NAMALWA (cell line): ENCODE measurements around the gene DGKD.

Experiments used
- DNase-seq: peaks from one replicate; pipeline ENCODE4 v3.0.0-alpha.2; 2015; ENCODE audit warnings: low spot score

DGKD gene

DNA sequence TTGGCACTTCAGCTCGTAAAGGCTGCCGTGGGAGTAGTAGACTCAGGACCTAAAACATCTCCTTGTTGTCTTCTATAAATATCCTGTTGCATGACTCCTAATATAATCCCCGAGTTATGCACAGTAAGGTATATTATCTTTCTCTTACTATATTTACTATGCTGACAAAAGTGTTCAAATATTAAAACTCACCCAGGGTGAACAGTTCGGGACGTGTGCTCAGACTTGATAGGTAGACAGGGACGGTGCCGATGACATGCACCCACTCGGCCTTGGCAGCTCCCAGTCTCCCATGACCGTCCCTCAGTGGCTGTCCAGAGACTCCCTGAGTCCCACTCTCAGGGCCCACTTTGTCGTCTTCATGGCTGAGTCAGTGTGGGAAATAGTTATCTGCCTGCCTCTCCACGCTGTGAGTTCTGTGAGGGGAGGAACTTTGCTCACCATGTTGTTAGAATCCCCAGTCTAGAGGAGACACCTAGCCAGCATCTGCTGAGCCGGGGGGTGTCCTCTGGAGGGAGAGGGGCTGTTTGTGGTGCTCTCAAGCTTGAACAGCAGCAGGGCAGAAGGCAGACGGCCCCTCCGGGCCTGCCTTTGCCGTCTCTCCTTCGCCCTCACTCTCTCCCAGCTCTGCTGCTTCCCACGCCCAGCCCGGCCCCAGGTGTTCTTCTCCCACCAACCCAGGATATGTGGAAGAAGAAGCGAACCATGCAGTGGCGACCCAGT is 75.0 kb downstream of the DGKD start:
- DNase-seq: no peak

DNA sequence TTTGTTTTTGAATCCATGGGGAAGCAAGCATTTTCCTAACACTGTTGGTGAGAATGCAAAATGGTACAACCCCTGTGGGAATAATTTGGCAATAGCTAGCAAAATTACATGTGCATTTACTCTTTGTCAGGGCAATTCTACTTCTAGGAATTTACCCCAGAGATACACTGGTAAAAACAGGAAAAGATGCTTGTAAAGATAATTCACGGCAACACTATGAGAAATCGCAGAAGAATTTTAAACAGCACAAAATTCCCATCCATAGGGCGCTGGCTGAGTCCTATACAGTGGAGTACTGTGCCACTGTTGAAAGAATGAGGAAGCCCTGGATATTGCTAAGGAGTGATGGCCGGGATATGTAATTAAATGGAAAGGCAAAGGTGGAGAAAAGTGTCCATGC is 75.8 kb downstream of the DGKD start:
- DNase-seq: no peak

DNA sequence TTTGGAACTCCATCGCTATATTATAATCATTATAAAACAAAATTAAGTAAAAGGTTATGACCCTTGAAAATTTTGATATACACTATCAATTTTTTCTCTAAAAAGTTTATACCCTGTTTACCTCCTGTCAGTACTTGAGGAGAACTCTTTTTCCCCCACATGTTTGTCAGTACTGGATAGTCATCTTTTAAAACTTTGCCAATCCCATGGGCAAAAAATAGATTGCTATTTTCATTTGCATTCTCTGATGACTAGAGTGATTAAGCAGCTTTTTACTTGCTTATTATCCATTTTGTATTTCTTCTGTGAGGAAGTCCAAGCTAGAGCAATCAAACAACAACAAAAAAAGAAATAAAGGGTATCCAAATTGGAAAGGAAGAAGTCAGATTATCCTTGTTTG is 76.4 kb downstream of the DGKD start:
- no peak for DNase-seq

DNA sequence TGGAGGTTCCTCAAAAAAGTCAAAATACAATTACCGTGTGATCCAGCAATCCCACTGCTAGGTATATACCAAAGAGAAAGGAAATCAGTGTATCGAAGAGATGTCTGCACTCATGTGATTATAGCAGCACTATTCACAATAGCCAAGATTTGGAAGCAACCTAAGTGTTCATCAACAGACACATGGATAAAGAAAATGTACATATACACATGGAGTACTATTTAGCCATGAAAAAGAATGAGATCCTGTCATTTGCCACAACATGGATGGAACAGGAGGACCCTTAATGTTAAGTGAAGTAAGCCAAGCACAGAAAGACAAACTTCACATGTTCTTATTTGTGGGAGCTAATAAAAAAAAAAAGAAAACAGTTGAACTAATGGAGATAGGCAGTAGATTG is 78.7 kb downstream of the DGKD start:
- DNase-seq: no peak

DNA sequence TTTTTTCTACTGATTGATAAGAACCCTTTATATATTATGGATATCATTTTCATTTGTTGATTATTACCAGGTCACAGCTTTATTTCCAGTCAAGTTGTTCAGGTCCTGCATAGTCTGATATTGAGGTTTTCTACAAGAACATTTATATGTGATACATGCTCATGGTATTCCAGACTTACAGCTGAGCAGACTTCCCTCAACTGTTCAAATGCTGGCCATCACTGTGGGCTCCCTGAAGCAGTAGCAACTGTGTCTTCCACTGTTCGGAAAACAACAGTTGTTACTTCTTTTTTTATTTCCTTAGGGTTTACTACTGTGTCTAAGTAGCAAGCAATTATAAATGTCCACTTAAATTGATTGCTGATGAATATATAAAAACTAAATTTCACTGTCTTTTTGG is 79.5 kb downstream of the DGKD start:
- DNase-seq: no peak

DNA sequence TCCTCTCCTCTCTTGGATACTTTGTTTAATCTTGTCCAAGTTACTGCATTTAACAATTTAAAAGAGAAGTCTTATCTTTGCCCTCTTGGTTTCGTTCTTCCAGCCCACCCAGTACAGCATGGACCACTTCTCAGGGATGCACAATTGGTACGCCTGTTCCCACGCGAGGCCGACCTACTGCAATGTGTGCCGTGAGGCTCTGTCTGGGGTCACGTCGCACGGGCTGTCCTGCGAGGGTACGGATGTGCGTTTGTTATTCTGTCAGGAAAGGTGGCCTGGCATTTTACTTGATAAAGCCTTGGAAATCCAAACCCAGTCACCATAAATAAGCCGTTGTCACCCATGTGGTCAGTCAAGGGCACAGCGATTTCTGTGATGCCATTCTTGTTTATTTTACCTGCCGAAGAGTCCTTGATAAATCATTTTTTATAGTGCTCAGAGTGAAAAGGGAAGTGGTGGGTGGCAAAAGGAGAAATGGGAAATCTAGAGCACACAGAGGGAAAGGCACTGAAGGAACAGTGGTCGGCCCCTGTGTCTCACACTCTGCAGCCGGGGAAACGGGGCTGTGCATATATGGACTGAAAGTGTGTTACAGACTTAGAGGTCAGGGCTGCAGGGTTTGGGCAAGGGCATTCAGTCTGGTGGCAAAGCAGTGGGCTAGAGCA is 80.5 kb downstream of the DGKD start:
- no peak for DNase-seq

DNA sequence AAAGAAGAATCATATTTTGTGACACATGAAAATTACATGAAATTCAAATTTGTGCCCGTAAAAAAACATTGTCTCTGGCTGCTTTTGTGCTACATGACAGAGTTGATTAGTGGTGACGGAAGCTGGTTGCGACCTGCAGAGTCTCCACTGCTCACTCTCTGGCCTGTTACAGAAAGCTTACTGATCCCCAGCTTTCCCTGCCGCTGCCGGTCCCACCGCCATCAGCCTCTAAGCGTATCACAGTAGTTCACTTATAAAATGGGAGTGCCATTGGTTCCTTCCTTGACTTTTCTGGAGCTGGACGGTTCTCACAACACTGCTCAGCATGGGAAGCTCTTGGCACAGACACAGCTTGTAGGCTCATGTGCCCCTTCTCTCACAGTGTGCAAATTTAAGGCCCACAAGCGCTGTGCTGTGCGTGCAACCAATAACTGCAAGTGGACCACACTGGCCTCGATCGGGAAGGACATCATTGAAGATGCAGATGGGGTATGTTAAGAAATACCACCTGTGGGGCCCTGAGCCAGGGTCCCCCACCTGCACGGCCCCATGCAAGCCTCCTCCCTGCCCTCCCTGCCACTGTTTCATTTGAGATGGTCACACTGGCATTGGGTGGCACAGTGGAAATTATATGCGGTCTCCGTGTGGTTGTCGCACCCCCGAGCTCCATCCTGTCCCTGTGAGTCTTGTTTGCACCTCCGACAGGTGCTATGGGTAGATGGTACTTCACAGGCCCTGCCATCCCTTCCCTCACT is 81.3 kb downstream of the DGKD start:
- no peak for DNase-seq

DNA sequence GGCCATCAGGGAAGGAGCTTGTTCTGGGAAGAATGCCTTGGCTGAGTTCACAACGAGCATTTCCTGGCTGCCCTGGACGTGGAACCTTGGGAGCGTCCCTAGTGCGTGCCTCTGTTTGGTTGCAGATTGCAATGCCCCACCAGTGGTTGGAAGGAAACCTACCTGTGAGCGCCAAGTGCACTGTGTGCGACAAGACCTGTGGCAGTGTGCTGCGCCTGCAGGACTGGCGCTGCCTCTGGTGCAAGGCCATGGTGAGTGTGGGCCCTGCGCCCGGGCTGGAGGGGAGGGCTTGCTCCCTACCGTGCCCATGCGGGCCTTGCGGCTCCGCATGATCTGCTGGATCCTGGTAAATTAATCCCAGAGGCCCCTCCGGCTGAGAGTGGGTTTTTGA is 81.9 kb downstream of the DGKD start:
- no peak for DNase-seq

DNA sequence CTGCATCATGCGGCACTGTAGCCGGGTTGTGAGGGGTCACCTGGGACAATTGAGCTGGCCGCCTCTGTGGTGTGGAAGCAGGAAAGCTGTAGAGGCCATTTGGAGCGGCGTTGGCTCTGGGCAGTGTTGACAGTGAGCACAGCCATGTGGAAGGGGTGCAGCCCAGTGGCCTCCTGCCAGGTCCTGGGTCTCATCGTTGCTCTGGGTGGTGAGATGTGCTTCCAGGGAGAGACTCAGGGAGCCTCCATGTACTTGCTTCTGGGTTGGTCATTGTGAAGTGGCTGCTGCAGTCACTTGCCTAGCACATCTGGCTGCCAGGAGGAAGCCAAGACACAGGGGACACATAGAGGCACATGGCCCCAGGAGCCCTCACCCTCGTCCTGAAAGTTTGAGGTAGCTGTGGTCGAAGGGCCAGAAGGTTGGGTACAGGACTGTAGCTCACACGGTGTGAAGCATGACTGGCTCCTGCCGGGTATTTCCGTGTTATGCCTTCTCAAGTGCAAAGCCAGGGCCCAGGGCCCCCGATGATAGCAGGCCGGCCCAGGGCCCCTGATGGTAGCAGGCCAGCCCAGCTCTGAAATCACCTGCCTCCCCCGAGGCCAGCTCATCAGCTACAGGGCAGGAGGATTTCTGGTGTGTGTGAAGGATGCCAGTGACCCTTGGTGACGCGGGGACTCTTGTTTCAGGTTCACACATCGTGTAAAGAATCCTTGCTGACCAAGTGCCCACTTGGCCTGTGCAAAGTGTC is 82.6 kb downstream of the DGKD start:
- no peak for DNase-seq

DNA sequence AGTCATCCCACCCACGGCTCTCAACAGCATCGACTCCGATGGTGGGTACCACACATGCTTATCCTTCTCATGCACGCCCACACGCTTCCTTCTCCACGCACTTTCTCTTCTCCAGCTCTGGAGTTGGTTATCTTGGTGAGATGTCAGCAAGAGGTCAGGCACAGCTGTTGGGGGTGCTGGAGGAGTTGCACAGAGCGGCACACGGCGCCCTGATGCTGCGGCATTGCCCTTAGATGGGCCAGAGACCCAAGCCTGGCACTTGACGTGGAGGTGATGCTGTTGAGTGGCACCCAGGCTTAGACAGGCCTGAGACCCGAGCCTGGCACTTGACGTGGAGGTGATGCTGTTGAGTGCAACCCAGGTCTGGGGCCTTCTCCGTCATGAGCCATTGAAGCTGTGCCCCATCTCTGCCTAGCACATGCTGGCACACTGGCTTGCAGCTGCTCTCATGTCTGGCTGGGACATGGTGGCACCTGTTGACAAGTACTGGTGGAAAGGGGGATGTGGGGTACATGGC is 83.2 kb downstream of the DGKD start:
- DNase-seq: no peak

DNA sequence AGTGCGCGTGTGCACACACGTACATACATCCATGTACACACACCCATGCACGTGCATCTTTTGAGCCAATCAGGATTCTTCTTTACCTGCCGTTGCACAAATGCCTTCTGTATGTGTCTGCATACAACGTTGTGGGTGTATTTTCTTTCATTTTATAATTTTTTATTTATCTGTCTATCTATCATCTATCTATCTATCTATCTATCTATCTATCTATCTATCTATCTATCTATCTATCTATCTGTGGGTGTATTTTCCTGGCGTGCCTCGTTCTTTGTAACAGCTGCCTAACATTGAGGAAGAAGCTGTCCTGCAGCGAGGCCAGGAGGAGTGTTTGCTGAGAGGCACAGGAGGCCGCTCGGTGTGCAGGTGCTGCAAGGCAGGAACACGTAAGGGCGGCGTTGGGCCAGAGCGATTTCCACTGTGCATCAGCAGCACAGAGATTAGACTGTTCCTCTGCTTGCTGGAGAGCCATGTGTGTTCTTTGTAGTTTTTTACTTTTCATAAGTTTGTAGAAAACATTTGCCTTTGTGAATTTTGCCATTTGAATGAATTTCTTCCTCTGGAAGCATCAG is 84.4 kb downstream of the DGKD start:
- no peak for DNase-seq

DNA sequence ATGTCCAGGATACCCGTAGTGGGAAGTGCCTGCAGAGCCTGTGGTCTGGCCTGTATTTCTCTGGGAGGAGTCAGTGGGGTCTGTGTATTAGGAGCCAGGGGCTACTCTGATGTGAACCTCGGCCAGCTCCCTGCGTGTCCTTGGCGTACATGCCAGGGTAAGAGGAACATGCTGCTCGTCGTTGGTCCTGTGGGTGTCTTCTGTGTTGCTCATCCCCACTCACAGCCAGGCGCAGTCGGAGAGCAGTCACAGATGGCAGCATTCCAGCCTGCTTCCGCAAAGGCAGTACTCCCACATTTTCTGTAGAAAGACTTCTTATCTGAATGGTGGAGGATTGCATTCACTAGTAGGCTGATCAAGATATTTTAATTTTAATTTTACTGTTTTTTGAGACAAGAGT is 84.9 kb downstream of the DGKD start:
- DNase-seq: no peak

DNA sequence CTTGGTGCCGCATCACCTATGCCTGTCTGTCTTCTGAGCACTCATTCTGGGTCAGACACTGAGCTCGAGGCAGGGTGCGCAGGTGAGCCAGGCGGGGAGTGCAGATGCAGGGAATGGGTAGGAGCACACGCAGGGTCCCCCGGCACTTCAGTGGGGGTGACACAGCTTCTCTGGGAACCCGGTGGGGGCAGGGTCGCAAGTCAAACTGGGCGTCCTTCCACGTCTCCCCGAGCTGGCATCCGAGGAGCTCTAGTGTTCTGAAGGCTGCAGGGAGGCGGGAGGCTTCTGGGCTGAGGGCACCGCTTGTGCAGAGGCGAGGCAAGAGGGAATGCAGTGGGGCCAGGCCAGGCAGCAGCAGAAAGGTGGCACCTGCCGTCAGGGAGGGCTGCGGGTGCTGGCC is 86.0 kb downstream of the DGKD start:
- no peak for DNase-seq

DNA sequence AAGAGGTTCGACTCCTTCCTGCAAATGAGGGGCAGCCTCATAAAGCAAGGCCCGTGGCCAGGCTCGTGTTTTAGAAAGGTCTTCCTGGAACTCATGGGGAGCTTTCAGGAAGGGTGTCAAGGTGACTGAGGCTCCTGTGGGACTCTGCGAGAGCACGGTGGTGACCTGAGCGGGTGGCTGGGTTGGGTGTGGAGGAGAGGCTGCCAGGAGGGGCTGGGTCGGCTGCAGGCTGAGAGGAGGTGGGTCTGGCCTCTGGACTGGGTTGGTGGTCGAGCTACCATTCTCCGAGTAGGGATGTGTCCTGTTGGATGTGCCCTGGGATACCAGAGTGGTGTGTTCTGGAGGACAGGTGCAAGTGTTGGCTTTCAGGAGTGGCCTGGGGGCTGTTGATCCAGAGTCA is 86.4 kb downstream of the DGKD start:
- no peak for DNase-seq

DNA sequence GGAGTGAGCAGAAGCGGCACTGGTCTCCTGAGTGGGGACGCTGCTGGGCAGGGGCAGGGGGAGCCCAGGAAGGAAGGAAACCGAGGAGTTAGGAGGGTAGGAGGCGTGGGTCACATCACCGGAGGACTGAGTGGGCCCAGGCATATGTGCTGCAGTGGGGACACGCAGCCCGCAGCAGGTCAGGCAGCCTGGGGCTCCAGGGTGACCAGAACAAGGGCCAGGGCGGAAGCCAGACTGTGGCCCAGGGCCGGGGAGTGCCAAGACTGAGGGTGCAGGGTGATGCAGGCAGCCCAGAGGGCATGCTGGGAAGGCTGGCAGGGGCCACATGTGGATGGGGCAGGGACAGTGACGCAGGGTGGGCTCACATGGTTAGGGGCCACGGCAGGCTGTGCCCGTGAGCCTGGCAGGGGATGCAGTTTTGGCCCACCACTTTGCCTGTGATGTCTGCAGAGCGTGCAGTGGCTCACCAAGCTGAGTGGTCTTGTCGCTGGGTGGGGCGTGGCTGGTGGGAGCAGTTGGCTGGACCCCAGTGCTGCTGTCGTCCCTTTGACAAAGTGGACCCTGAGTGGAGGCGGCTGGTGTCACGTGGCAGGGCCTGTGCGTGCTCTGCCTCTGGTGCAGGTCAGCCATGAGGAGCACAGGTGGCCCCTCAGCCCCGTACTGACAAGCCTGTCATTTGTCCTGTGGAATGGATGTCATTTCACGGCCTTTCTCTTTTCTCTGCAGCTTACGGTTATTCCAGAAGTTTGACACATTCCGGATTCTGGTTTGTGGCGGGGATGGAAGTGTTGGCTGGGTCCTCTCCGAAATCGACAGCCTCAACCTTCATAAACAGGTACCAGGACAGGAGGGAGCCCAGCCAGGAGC is 87.1 kb downstream of the DGKD start:
- no peak for DNase-seq

DNA sequence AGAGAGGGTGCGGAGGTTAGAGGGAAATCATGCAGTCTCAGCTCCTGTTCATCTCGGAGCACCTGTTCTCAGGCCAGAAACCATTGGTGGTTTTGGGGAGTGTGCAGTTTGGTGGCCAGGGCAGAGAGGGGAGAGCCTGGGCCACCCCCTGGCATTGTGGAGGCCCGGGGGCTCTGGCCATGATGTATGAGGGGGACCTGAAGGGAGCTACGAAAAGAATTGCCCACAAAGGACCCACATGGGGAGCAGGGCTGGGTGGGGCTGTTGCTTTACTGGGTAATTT is 87.7 kb downstream of the DGKD start:
- no peak for DNase-seq

DNA sequence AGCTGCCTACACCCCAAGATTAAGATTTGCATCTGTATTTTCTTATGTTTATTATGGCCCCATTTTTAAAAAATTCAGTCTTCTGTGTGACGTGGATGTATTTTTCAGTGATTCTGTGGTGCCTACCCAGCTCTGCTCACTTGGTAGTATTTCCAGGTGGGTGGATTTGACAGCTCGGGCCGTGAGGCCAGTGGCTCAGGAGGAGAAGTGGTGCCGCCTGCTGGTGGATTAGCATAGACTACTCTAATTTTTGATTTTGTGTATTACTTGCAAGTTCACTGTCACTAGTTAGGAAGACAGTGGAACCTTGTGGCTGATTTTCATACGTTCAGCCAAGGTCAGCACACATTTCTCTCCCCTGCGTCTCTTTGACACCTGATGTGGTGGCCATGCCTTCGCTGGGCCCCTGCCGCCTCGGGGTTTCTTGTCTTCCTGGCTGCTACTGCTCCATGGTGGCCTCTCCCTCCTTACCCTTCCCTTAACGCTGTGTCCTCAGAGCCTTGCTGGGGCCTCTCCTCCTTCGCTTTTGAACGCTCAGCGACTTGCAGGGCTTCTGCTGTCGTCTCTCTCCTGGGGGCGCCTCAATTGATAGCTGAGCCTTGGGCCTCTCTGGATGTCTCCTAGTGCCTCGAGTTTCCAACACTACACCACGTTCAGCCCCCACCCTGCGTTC is 89.4 kb downstream of the DGKD start:
- peak; percentile 82 for DNase-seq

DNA sequence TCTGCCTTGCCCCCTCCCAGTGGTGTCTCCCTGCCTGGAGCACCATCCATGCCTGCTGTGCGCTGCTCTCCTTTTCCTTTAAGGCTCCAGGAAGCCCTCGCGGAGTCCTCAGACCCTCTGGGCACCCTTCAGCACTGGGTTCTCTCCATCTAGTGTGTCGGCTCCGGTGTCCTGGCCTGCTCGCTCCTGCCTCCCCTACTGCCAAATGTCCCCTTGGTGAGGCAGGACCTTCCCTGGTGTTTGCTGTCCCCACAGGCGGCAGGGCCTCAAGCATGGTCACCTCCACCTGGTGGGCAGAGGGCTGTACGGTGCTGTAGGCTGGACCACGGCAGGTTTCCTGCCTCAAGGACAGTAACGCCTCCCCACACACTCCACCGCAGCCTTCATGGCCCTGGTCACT is 90.2 kb downstream of the DGKD start:
- no peak for DNase-seq

DNA sequence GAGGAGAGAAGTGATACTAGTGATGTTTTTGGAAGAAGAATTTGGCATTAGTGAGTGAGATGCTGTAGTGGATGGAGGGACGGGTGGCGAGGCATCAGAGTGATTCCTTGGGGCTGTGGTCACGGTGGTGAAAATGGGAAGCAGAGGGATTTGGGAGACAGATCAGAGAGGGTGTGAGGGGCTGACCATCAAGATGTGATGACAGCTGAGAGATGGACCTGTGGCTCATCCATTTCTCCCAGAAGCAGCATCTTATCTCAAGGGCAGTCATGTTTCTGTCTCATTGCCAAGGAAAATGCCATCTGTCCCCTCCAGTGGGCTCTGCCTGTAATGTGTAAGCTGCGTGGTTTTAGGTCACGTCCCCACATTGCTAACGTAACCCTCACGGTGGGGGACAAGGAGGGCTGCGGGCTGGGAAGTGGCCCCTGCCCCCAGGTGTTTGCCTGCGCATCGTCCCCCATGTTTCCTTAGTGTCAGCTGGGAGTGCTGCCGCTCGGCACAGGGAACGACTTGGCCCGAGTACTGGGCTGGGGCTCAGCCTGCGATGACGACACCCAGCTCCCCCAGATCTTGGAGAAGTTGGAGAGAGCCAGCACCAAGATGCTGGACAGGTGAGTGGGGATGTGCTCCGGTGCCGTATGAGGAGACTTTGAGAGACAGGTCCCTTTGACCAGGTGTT is 91.0 kb downstream of the DGKD start:
- no peak for DNase-seq

DNA sequence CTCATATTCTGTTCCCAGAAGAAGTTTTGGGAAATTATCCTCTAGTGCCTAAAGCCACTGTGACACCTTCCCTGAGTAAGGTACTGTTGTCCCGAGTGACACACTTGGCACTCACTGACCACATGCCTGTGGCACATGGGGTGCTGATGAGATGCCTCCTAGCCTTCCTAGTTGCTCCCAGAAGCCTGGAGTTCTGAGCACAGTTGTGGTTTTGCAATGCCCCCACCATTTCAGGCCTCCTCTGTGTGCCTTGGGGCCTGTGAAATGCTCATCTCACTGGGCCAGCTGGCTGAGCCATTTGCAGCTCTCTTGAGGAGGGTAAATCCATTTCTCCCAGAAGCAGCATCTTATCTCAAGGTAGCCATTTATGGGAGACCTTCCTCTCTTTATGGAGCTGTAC is 91.8 kb downstream of the DGKD start:
- DNase-seq: no peak
